H1 (cell line): ENCODE results near the gene FAAH.

Experiments
- POLR2AphosphoS5 ChIP-seq: IDR thresholded peaks from 2 replicates; pipeline ENCODE4 v1.6.1; 2011; ENCODE audit warnings: low read depth, low read length
- TBP ChIP-seq: IDR thresholded peaks from 2 replicates; pipeline ENCODE4 v1.6.1; 2011; ENCODE audit warnings: low read depth, low read length, improper control_type of control experiment

DNA sequence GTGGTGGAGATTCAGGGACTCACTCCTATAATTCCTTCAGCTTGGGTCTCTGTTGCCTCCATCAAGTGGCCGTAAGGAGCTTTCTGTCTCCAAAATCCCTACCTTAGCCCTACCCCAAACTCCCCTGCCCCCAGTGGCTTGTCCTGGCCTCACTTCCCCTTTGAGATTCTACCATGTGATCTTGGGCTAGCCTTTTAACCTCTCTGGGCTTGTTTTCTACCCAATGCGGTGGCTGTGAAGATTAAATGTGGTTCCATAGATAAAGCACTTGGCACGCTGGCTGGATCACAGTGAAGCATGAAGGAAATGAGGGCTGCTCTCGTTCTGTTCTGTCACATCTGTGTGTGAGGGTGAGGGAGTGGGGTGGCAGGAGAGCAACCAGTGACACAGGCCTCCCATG is 43.6 kb downstream of the FAAH start:
- TF ChIP-seq TBP = no peak
- no peak for TF ChIP-seq POLR2AphosphoS5
